PC-9 (cell line): ENCODE results near the gene ARHGAP18. TPM values are rescaled to one million over a fixed set of nuclear protein-coding genes. Genes with fewer than 3 reads are reported as not detected.

Source experiments
- BruUV-seq: library from RNA; stranded (reverse); fragments of 400-500 nt; replicated peaks from 2 replicates; lab custom pipeline; 2021; lab: Mats Ljungman, UMichigan
- CTCF ChIA-PET: fragments of 300-600 bp; sonication (Branson Sonifier 250); formaldehyde crosslinking; loops from one replicate; lab custom pipeline; 2022; ENCODE audit warnings: antibody characterized with exemption; lab: Charles Lee
- POLR2A ChIA-PET: fragments of 300-600 bp; sonication (Branson Sonifier 250); formaldehyde crosslinking; loops from one replicate; lab custom pipeline; 2022; ENCODE audit warnings: antibody characterized with exemption; ENCODE audit not compliant: unreplicated experiment; lab: Charles Lee
- DNase-seq, 2 experiments: peaks; one replicate each; pipeline versions ENCODE4 v3.0.0 to v3.0.0-alpha.2; 2015 to 2022; ENCODE audit warnings: mixed read lengths in 1 of 2
- H2AFZ ChIP-seq: fragments of 200-600 bp; sonication (generic); 2 replicates; pipeline ENCODE4 v1.8.1; 2017; ENCODE audit warnings: antibody characterized with exemption
- H3F3A ChIP-seq: fragments of 200-600 bp; sonication (generic); 2 replicates; pipeline ENCODE4 v1.8.1; 2017; ENCODE audit warnings: antibody characterized with exemption, mild to moderate bottlenecking, low read depth; ENCODE audit not compliant: insufficient read depth
- H3K27ac ChIP-seq: fragments of 200-600 bp; sonication (generic); 2 replicates; pipeline ENCODE4 v1.6.1; 2016; ENCODE audit warnings: mixed run types
- H3K27me3 ChIP-seq: fragments of 200-600 bp; sonication (generic); 2 replicates; pipeline ENCODE4 v1.6.1; 2016; ENCODE audit warnings: low read depth, mixed run types; ENCODE audit not compliant: insufficient read depth
- H3K36me3 ChIP-seq: fragments of 200-600 bp; sonication (generic); 2 replicates; pipeline ENCODE4 v1.6.1; 2016; ENCODE audit warnings: low read depth, mixed run types
- H3K4me1 ChIP-seq: fragments of 200-600 bp; sonication (generic); replicated peaks from 2 replicates; pipeline ENCODE4 v1.6.1; 2016; ENCODE audit warnings: mixed run types; ENCODE audit not compliant: insufficient read depth
- H3K4me2 ChIP-seq: fragments of 200-600 bp; sonication (generic); 2 replicates; pipeline ENCODE4 v1.6.1; 2017; ENCODE audit warnings: mixed run types
- H3K4me3 ChIP-seq: fragments of 200-600 bp; sonication (generic); 2 replicates; pipeline ENCODE4 v1.6.1; 2016; ENCODE audit warnings: mixed run types
- H3K79me2 ChIP-seq: fragments of 200-600 bp; sonication (generic); 2 replicates; pipeline ENCODE4 v1.6.1; 2017; ENCODE audit warnings: low read depth, mixed run types
- H3K9me2 ChIP-seq: fragments of 200-600 bp; sonication (generic); 2 replicates; pipeline ENCODE4 v1.8.1; 2017; ENCODE audit warnings: mild to moderate bottlenecking; ENCODE audit not compliant: insufficient read depth
- H3K9me3 ChIP-seq: fragments of 200-600 bp; sonication (generic); 2 replicates; pipeline ENCODE4 v1.8.1; 2016; ENCODE audit warnings: low read depth; ENCODE audit not compliant: insufficient read depth
- H4K20me1 ChIP-seq: fragments of 200-600 bp; sonication (generic); 2 replicates; pipeline ENCODE4 v1.8.1; 2017; ENCODE audit not compliant: insufficient read depth
- EZH2 ChIP-seq: fragments of 200-600 bp; sonication (generic); IDR thresholded peaks from 2 replicates; pipeline ENCODE4 v1.8.0; 2017; ENCODE audit warnings: antibody characterized with exemption, low read depth
- intact Hi-C: fragments of 100-400 bp; cut with micrococcal nuclease; formaldehyde crosslinking; loops from one replicate; pipeline ENCODE4 v1.10.0; 2022; ENCODE audit not compliant: unreplicated experiment
- total RNA-seq: library from RNA; stranded (reverse); gene quantifications from 2 replicates; pipeline ENCODE4 v1.2.3, GENCODE V29; 2021
- TF ChIP-seq, protein P1 (sequence below): fragments of 200-600 bp; sonication (generic); conservative IDR thresholded peaks from 2 replicates; pipeline ENCODE4 v1.6.1; 2017; ENCODE audit warnings: mixed run types, antibody characterized with exemption, mild to moderate bottlenecking, moderate library complexity

Gene ARHGAP18
- total RNA-seq, 1 experiment from 2014 or later: 15.0 TPM

DNA sequence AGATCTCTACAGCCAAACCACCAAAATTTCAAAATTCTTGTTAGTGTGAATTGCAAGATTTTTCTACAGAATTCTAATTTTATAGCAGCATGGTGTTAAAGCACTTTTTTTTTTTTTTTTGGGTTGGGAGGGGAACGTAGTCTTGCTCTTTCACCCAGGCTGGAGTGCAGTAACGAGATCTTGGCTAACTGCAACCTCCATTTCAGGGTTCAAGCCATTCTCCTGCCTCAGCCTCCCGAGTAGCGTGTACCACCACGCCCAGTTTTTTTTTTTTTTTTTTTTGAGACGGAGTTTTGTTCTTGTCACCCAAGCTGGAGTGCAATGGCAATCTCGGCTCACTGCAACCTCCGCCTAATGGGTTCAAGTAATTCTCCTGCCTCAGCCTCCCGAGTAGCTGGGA lies 11.5 kb downstream of the ARHGAP18 start:
- no peaks in the 10 kb centered on the region; the same call in 1 of the 2 replicates for H3K4me1 ChIP-seq
- H3K4me3 ChIP-seq: no peak overlapping the region
- no peak overlapping the region for H3K4me2 ChIP-seq
- DNase-seq: no peak
- no peaks in the 10 kb centered on the region for H3K79me2 ChIP-seq
- no peaks in the 10 kb centered on the region for H3F3A ChIP-seq
- TF ChIP-seq, protein P1, sequence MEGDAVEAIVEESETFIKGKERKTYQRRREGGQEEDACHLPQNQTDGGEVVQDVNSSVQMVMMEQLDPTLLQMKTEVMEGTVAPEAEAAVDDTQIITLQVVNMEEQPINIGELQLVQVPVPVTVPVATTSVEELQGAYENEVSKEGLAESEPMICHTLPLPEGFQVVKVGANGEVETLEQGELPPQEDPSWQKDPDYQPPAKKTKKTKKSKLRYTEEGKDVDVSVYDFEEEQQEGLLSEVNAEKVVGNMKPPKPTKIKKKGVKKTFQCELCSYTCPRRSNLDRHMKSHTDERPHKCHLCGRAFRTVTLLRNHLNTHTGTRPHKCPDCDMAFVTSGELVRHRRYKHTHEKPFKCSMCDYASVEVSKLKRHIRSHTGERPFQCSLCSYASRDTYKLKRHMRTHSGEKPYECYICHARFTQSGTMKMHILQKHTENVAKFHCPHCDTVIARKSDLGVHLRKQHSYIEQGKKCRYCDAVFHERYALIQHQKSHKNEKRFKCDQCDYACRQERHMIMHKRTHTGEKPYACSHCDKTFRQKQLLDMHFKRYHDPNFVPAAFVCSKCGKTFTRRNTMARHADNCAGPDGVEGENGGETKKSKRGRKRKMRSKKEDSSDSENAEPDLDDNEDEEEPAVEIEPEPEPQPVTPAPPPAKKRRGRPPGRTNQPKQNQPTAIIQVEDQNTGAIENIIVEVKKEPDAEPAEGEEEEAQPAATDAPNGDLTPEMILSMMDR: no peak
- TF ChIP-seq EZH2: no peak
- ChIA-PET CTCF (interaction anchor here (0.7 kb wide), 1 partner anchor 97 kb away, joined by 7 read pairs; no protein-coding TSS in a partner anchor), POLR2A (no interaction called here)
- no peak overlapping the region for H3K27ac ChIP-seq
- H4K20me1 ChIP-seq: no peaks in the 10 kb centered on the region
- no TSS peak for BruUV-seq
- H2AFZ ChIP-seq: no peak overlapping the region
- H3K9me3 ChIP-seq: no peaks in the 10 kb centered on the region
- intact Hi-C loops: no loop called here
- no peaks in the 10 kb centered on the region for H3K27me3 ChIP-seq
- H3K9me2 ChIP-seq: no peaks in the 10 kb centered on the region
- no peaks in the 10 kb centered on the region for H3K36me3 ChIP-seq

DNA sequence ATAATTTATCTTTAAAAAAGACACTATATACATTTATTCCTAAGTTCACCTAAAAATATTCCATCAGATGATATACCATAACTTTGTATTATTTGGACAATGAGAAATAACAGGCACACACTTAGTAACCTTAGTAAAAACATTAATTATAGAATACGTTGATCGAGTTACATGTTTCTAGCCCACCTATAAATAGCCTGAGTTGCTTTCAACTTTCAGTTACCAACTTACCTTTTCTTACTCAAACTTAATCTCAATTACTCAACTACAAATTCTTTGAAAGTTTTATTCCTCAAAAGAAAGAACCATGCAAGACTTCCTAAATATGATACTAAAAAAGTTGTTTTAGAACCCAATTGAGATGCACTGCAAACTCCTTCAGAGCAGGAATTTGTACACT lies 12.2 kb downstream of the ARHGAP18 start:
- intact Hi-C loops: no loop called here
- Histone ChIP-seq H3F3A (no peaks in the 10 kb centered on the region), H3K4me1 (no peaks in the 10 kb centered on the region; the same call in 1 of the 2 replicates), H3K27me3 (no peaks in the 10 kb centered on the region), H4K20me1 (no peaks in the 10 kb centered on the region), H3K9me3 (no peaks in the 10 kb centered on the region), H3K36me3 (no peaks in the 10 kb centered on the region), H3K9me2 (no peaks in the 10 kb centered on the region), H3K4me3 (no peak overlapping the region), H3K27ac (no peak overlapping the region), H2AFZ (no peak overlapping the region), H3K79me2 (no peaks in the 10 kb centered on the region), H3K4me2 (no peak overlapping the region)
- BruUV-seq: no TSS peak
- DNase-seq: no peak
- ChIA-PET POLR2A (no interaction called here), CTCF (no interaction called here)
- TF ChIP-seq, protein P1: no peak
- no peak for TF ChIP-seq EZH2

DNA sequence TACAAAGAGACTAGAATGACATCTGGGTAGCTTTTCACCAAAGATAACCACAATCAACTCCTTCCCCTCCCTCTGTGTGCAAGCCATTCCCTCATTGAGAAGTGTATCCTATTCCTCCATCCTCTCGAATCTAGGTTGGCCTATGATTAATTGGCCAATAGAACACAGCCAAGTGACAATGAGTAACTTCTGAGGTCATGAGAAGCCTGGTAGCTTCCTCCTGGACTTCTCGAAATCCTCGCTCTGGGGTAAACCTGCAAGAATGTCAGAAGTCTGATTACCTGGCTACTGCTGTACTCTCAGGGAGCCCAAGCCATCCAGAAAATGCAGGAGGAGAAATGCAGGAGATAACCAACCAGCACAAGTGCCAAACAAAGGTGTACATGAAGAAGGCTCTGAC lies 13.1 kb downstream of the ARHGAP18 start:
- no TSS peak for BruUV-seq
- H4K20me1 ChIP-seq: no peaks in the 10 kb centered on the region
- CTCF ChIA-PET: no interaction called here
- no peaks in the 10 kb centered on the region; the same call in 1 of the 2 replicates for H3K4me1 ChIP-seq
- POLR2A ChIA-PET: no interaction called here
- no peaks in the 10 kb centered on the region for H3K9me3 ChIP-seq
- H3K27ac ChIP-seq: no peak overlapping the region
- peak in 1 of 2 experiments; percentile 9 for DNase-seq
- TF ChIP-seq EZH2: no peak
- H3K27me3 ChIP-seq: no peaks in the 10 kb centered on the region
- H3F3A ChIP-seq: no peaks in the 10 kb centered on the region
- no peak overlapping the region for H3K4me2 ChIP-seq
- no peaks in the 10 kb centered on the region for H3K9me2 ChIP-seq
- intact Hi-C loops: no loop called here
- no peaks in the 10 kb centered on the region for H3K79me2 ChIP-seq
- no peak overlapping the region for H2AFZ ChIP-seq
- no peaks in the 10 kb centered on the region for H3K36me3 ChIP-seq
- no peak overlapping the region for H3K4me3 ChIP-seq

DNA sequence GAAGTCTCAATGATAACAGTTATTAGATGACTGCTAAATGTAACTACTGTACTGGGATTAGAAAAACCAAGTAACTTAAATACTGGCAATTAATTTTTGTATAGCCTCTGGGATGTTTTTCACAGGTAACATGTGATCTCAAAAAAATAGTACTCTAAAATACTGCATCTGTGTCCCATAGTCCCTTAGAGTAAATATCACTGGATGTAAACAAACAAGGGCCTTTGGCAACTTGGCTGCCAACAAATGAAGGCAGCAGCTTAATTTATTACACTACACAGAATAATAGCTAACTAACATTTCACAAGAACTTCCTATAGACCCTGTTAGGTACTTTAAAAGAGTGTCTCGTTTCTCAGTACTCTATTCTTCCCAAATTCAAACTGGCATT lies 14.0 kb downstream of the ARHGAP18 start:
- no TSS peak for BruUV-seq
- no peak overlapping the region for H3K4me3 ChIP-seq
- no peaks in the 10 kb centered on the region for H3K9me2 ChIP-seq
- no peak for DNase-seq
- H3K79me2 ChIP-seq: no peaks in the 10 kb centered on the region
- TF ChIP-seq EZH2: no peak
- TF ChIP-seq, protein P1: no peak
- ChIA-PET CTCF (no interaction called here), POLR2A (no interaction called here)
- no peak overlapping the region for H2AFZ ChIP-seq
- H3F3A ChIP-seq: no peaks in the 10 kb centered on the region
- H4K20me1 ChIP-seq: no peaks in the 10 kb centered on the region
- no peaks in the 10 kb centered on the region for H3K9me3 ChIP-seq
- intact Hi-C loops: no loop called here
- no peak overlapping the region for H3K4me2 ChIP-seq
- H3K27ac ChIP-seq: no peak overlapping the region
- H3K4me1 ChIP-seq: no peaks in the 10 kb centered on the region
- no peaks in the 10 kb centered on the region for H3K27me3 ChIP-seq
- H3K36me3 ChIP-seq: no peaks in the 10 kb centered on the region
